Measurements from ENCODE around the gene ZNF775.

- TF ChIP-seq CTCF (IDR thresholded peaks at IDR 0.05): no peak
- no peak for TF ChIP-seq POLR2A (IDR thresholded peaks at IDR 0.05)
These were observed 20.7 kb upstream of the ZNF775 start for GRCh38 chr7:150358433-150358832.

Measured in esophagus squamous epithelium (tissue), 4 donors.